ENCODE results near the gene GNAQ.
"Not testable (repeated sequence)": the region's sequence is repeated elsewhere in the genome, so short reads cannot be mapped to it uniquely, and the experiment has no call there.

Gene GNAQ

DNA sequence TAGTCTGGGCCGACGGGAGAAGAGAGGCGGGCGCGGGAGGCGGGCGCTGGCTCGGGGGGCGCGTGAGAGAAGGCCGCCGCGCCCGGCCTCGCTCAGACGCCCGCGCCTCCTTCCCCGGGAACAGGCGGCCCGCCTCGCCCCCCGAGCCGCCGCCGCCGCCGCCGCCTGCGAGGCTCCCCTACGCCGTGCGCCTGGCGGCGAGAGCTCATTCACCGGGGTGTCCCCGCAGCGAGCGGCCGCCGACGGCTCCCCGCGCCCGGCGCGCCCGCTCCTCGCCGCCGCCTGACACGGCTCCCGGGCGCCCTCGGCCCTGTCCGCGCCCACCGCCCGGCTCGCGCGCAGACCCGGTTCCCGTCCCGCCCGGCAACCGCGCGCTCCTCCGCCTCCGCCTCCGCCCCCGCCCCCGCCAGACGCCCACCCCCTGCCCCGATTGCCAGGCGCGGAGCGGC, at the start of gene GNAQ:
GNAQ (minus strand) TSS at position 368 of the 449 bp plus-strand sequence. CDS start 576 bp downstream, outside the sequence.
- peak; percentile 48 for DNase-seq

DNA sequence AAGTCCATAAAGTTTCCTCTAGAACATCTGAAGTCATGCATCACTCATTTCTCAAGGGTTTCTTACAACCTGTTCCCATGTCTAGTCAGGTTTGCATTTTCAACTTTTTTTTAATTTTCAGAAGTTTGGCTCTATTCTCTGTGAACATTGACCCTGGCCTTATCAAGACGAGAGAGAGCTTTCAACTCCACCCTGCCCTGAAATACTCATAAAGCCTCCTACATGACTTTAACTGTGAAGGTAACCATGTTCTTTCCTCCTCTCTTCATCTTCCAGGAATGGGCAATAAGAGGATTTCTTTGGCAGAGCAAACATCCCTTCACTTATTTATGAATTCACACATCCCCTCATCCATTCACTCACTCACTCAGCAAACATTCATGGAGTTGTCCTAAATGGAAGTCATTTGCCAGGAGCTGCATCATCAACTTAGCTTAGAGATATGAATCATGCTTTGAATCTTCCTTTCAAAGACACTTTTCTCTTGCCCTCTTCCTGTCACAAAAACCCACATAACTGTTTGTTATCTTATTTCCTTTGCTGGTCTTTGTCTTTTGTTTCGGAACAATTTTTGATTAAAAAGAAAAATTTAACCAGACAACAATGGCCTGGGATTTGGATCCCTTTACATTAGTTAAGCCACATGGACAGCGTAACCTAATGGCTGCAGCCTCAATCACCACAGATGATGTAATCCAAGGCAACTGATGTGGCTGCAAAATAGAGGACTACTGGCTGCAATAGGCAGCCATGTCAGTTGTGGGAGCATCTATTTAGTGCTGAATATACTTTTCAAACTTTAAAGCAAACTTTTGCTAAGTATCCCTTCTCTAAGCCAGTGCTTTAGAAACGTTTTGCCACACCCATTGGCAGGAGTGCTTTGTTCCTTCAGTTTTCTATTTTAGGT, 43.0 kb upstream of the GNAQ start:
- no peak for DNase-seq

DNA sequence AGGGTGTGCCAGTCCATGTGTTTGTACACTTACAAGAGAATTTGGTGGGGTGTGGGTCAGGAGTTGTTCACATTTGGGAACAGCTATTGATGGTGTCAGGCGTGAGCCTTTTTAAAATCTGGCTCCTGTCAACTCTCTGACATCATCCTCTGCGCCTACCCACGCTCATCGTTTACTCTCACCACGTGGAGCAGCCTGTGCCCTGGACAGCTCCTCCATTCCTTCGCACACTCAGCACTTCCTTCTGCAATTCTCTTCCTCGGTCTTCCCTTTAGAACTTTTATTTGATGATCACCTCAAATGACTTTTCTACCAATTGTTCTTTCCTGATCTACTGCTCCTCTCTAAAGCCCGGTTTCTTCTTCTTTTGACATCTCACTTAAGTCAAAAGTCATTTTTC, 42.1 kb upstream of the GNAQ start:
- DNase-seq, result no peak

DNA sequence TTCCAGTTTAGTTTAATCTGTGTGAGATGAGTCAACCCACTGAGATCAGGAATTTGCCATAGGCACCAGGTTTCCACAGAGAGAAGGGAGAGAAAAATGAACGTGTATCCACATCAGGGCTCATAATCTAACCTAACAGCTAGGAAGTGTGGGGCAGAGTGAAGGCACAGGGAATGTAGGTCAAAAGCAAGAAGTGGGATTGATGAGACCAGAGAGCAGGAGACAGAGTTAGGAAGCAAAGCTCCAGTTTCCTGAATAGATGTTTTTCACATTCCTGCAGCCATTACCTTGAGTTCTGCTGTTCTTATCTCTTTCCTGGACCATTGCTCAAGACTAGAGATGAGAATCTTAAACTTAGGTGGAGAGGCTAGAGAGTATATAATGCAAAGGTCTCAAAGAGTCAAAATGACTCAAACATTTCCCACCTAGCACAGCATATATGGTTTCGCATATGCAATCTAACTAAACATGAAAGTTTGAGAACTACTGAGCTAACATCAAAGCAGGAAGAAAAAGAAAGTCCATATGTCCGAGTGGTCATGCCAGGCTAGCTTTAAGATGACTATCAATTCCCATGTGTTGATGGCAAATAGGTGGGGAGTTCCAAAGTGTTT, 41.1 kb upstream of the GNAQ start:
- no peak for DNase-seq

DNA sequence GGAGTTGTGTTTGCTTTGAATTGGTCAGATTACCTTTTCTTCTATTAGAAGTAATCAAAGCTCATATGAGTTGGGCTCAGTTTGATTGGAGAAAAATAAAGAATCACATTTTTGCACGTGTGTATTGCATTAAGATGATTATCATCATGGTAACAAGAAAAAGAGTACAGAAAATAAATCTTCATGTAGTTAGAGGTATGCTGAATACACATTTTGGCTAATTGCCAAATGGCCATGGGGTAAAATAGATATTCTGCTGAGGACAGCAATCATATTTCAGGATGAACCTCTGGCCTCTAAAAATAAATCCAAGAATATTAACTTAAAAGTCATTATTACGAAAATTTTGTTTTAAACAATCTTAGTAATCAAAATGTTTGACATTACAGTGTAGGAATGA, 38.9 kb upstream of the GNAQ start:
- DNase-seq, result no peak

DNA sequence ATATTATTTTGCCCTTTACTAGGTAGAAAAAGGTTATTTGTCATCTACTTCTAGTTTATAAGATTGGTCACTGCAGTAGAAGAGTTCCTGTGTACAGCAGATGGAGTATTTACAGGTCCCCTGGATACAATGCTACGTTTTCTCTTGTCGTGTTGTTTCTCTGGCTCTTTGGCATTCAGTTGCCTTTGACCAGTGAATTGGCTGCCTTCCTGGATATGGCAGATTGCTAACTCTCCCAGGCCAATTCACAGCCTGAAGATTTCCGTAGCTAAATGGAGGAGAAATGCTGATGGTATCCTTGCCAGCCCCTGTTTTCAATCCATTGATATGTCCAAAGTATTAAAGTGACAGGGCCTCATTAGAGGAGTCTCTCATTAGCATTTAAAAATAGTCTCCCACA, 32.5 kb upstream of the GNAQ start:
- DNase-seq, result no peak

DNA sequence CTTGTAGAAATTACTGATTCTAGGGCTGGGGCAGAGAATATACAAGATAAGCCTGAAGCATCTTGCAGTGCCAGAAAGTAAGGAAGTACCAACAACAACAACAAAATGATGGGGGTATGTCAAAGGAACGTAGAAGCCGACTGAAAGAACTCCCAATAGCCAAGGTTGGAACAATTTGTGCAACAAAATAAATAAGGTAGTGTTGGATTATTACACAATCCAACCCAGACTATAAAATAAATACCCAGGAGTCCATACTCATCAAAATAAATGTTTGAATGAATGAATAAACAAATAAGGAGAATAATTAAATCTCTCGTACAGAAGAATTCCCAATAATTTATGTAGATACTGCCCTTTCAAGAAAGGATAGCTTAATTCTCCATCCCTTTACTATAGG, 31.1 kb upstream of the GNAQ start:
- no peak for DNase-seq

DNA sequence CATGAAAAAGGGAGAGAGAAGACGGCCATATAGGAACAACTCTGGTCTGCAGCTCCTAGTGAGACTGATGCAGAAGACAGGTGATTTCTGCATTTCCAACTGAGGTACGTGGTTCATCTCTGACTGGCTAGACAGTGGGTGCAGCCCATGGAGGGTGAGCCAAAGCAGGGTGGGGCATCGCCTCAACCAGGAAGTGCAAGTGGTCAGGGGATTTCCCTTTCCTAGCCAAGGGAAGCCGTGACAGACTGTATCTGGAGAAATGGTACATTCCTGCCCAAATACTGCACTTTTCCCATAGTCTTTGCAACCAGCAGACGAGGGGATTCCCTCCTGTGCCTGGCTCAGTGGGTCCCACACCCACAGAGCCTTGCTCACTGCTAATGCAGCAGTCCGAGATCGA, 22.6 kb upstream of the GNAQ start:
- DNase-seq, result not testable (repeated sequence)

DNA sequence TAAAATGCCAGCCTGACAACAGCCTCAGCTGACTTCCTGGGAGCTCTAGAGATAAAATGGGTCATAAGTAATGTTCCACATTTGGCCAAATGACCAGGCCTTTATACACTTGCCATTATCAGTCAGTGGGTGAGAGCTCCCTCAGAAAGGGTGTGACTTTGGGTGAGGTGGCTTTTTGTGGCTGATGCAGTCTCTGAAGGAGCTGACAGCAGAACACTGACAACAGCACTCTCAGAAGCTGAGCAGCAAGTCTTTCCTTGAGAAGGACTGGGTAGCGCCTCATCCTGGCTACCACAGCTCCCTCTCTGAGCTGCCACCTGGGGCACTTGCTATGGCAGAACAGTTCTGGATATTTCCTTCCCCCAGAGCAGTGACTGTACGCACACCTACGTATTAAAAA, 22.0 kb upstream of the GNAQ start:
- no peak for DNase-seq

DNA sequence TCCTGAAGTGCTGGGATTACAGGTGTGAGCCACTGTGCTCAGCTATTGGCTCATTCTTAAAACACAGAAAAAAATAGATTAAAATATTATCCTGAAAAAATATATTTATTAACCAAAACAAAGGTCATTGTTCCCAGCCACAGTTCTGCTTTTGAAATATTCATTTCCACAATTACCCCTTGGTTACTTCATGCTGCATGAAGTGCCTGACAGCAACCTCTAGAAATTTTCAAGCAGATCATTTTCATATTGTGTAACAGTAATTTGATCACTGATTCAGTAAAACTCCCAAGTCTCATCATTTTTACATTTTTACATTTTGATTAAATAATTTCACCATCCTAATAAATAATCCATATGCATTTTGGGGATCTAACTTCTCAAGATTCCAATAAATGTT, 18.8 kb upstream of the GNAQ start:
- no peak for DNase-seq

DNA sequence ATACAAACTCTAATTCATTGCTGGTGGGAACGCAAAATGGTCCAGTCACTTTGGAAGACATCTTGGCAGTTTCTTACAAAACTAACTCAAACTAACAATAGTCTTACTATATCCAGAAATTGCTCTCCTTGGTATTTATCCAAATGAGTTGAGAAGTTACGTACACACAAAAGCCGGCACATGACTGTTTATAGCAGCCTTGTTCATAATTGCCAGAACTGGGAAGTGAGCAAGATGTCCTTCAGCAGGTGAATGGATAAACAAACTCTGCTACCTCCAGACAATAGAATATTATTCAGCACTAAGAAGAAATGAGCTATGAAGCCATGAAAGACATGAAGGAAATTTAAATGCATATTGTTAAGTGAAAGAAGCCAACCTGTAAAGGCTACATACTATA, 17.9 kb upstream of the GNAQ start:
- DNase-seq, result no peak

DNA sequence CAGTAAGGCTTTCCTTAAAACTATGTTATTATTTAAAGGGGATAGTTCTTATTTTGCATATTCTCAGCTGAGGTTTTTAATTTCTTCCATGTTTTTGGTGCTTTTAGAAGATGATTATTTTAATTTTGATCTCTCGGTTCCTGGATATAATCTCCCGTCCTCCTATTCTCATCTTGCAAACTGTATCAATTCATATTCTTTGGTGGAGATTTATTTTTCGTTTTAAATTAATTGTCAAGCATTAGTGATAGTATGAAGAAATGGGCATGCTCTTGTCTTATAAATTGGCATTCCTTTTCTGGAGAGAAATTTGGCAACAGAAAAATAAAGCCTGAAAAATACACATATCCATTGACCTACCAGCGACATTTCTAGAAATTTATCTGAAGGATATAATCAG, 15.5 kb upstream of the GNAQ start:
- no peak for DNase-seq

DNA sequence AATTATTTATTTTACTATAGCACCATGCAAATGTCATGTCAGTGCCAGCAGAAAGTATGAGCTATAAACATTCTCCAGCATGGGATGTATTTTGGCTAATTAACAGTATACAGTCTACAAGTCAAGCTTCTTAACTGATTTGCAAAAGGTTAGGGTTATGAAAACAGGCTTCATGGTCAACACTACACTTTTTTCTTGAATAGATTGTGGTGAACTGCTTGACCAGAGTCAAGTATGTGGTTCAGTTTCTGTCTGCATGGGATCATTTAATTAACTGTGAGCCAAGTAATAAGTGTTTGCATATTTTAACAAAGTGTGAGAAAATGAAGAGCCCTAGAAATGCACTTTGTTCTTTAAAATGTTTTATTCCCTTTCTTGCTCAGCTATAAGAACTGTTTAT, 14.5 kb upstream of the GNAQ start:
- no peak for DNase-seq

DNA sequence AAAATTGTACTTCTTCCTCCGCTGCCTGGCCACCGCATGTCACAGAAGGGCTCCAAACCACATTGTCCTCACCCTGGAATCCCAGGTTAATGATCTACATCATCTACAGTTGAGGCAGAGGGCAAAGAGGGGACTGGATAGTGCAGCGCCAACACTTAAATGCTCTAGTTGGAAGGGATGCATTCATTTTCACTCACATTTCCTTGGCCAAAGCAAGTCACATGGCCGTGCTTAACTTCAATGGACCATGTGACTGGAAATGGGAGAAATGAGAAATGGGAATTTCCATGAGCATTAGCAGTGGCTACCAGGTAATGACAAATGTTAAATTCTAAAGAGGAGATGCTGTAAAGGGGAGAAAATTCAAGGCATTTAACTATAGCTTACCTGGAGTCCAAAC, 13.3 kb upstream of the GNAQ start:
- DNase-seq, result no peak

DNA sequence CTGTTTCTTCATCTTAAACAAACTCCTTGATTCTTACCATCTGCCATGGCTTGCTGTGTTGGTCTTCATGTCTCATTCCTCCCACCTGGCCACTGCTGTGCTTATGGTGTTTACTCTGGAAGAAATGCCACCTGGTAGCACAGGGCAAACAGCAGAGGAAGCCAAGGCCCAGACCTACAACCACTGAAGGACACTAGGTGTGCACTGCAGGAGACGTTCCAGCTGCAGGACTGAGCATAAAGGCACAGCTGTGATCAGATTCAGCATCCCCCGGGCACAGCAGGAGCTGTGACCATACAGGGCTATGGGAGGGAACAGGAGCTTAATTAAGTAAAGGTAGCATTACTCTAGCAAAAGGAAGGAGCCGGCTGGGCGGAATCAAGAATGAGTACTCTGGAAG, 12.6 kb upstream of the GNAQ start:
- no peak for DNase-seq

DNA sequence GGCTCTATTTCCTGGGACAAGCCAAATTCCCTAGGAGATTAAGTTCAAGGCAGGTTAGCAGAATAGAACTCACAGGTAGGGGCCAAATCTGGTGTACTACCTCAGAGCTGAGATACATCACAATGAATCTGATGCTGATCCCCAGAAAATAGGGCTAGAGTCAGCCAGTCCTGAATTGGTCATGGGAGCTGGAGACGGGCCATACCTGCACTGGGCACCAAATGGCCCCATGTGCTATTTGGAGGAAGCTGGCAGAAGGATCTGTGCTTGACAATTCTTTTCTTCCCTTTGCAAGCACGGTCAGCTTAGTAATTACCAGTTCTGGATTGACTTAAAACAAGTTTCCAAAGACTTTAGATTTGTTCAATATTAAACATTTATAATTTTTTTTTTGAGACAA, 10.4 kb upstream of the GNAQ start:
- no peak for DNase-seq

DNA sequence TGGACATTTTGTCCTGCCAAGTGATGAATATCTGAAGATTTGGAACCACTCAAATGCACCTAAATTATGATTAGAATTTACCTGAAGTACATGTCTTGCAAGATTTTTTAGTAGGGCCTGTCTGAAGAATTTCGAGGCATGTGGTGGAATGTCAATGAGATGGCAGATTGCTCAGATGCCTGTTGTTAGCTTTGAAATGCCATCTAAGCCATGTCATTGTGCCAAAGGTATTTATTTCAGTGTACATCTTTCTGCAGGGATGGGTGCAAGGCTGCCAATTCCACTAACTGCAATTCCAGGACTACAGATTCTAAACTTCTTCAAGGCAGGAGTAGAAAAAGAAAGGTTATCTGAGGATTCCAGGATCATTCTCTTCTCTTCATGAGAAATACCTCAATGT, 9.1 kb upstream of the GNAQ start:
- no peak for DNase-seq

DNA sequence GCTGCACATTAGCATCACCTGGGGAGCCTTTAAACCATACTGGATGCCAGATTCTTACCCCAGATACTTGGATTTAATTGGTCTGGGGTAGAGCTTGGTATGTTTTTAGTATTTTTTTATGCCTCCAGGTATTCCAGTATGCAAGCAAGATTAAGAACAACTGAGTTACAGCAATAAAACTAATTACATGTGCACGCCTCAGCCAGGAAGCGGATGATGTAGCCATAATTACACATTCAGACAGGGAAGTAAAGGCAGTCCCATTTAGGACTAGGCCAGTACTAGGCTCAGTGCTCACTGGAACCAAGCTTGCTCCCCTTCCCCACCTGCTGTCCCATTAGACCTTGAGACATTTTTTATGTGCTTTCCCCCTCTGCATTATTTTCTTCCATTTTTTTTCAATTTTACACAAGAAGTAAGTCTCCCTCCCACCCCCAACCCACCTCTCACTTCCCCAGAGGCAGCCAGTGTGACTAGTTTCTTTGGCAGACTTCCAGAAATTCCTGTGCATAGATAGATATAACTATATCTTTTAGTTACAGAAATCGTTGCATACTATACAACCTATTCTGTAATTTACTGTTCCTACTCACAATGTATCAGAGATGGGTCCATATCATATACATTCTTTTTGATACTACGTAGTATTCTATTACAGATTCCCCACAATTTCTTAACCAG, 7.1 kb upstream of the GNAQ start:
- no peak for DNase-seq

DNA sequence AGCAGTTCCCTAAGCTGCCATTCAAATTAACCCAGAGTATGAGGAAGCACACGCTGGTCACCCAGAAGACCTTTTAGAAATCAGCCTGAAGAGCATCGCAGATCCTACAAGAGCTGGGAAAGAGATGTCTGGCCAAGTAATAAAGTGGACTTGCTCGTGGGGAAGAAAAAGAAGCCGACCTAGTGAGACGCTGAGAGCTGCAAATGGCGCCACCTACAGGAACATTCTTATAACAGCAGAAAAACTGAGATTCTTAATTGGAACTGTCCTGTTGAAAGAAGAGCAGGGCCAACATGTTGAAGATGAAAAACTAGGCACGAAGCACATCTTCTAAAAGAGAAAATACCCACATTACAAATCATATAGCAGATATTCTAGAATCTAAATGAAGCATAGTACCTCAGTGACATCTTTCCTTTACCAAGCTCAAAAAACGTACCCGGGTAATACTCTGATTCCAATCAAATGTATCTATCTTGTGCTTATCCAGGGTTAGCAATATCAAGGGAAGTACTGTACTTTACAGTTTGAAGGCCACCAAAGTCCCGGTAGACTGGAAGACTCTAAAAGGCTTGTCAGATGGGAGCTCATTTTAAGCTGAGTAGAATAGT, 3.9 kb upstream of the GNAQ start:
- DNase-seq, result peak; percentile 76

DNA sequence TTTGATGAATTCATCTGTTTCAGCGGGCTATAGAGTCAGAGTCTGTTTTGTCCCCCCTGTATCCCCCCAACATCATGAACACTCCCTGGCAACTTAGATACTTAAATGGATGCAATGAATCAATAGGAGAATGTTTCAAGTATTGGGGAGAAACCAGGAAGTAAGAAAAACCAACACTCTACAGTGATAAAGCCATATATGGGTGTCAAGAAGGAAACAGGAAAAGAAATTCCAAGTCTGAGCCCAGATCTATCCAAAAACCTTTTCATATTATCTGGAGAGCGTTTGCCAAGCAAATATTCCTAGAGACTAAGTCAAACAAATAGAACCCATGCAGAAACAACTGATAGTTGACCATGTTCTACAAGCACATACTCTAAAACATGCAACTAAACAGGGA, 2.3 kb upstream of the GNAQ start:
- DNase-seq, result no peak

DNA sequence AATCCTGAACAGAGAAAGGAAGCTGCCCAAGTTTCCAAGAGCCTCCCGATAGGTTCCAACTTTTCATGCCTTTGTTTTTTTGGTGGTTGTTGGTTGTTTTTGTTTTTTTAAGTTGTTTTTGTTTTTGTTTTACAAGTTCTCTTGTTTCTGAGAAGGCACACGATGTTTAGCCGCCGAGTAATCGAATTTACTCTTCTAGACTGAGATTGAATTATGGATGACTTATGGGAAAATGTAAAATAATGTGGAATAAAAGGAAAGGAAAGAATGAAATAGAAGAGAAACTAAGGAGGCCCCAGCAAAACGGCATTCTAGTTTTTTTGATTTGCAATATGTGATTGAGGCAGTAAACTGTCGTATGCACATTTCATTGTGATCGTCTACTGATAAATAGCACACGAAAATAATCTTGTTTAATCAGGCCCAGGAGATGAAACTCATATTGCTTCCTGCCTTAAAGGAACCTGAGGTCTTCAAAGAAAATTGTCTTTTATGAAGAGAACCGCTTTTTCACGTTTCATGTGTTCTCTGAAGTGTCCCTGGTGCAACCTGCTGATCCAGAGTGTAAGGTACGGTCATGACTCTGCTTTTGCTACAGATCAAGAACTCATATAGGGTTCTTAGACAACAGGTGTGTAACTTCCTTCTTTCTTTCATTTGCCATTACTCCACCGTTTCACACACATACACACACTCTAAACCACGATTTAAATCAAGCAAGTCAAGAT, 1.3 kb upstream of the GNAQ start:
- no peak for DNase-seq

DNA sequence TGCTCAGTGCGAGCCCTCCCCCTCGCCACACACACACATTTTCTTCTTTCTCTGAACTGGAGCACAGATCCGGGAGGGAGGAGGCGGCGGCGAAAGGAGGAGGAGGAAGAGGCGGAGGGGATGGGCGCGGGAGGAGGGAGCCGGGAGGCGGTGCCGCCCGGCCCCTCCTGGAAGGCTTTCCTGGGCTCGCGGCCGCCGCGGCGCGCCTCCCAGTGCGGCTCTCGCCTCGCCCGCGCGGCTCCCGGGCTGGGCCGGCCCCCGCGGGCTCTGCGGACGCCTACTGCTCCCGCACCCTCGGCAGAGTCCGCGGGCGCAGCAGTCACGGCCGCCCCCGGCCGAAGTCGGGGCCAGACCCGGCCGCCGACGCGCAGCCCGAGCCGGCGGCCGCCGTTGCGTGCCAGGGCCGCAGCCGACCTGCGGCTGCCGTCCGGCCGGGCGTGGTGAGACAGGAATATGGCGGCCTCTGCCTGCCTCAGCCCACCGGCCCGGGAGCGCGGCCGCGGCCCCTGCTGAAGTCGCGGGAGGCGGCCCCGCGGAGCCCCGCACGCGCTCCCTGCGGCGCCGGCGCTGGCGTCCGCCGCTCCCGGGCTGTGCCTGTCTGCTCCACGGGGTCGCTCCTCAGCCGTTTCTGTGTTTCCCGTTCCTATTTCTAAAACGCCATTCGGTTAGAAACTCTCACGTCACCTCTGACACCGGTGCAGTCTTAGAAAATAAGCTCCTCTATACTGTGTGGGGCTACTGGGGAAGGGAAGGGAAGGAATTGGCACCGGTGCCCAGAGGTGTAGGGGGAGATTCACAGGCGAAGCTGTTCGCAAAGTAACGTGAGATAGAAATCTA, 500 bp upstream of the GNAQ start:
- peak; percentile 97 for DNase-seq

Data from femur (tissue), 1 donor.